A673 (cell line): ENCODE measurements around the gene B3GALNT2. TPM values are rescaled to one million over a fixed set of nuclear protein-coding genes. Genes with fewer than 3 reads are reported as not detected.
"Not testable (repeated sequence)": the region's sequence is repeated elsewhere in the genome, so short reads cannot be mapped to it uniquely, and the experiment has no call there.

Experiments
- BruUV-seq: library from RNA; stranded (reverse); fragments of 400-500 nt; replicated peaks from 2 replicates; lab custom pipeline; 2021; lab: Mats Ljungman, UMichigan
- CTCF ChIA-PET: fragments of 300-600 bp; sonication (Branson Sonifier 250); formaldehyde crosslinking; loops from one replicate; lab custom pipeline; 2022; ENCODE audit warnings: antibody characterized with exemption; lab: Charles Lee
- POLR2A ChIA-PET: fragments of 300-600 bp; sonication (Branson Sonifier 250); formaldehyde crosslinking; loops from one replicate; lab custom pipeline; 2022; ENCODE audit warnings: antibody characterized with exemption; ENCODE audit not compliant: low non-redundant PET; lab: Charles Lee
- DNase-seq: peaks from one replicate; pipeline ENCODE4 v3.0.0-alpha.2; 2015; ENCODE audit warnings: low spot score
- H3K27ac ChIP-seq: fragments of 200-600 bp; sonication (generic); 2 replicates; pipeline ENCODE4 v1.5.1; 2016; ENCODE audit warnings: mixed run types, low read depth, mild to moderate bottlenecking, mixed read lengths, antibody characterized with exemption, low read length; ENCODE audit not compliant: poor library complexity, severe bottlenecking
- H3K27me3 ChIP-seq: fragments of 200-600 bp; sonication (generic); replicated peaks from 2 replicates; pipeline ENCODE4 v1.6.1; 2017; ENCODE audit warnings: mixed run types, low read depth, mild to moderate bottlenecking, mixed read lengths, antibody characterized with exemption, low read length; ENCODE audit not compliant: insufficient read depth, poor library complexity
- H3K36me3 ChIP-seq: fragments of 200-600 bp; sonication (generic); 2 replicates; pipeline ENCODE4 v1.6.1; 2016; ENCODE audit warnings: mixed run types, mild to moderate bottlenecking, mixed read lengths, antibody characterized with exemption, low read length; ENCODE audit not compliant: insufficient read depth, poor library complexity, severe bottlenecking
- H3K4me1 ChIP-seq: fragments of 200-600 bp; sonication (generic); 2 replicates; pipeline ENCODE4 v1.6.1; 2017; ENCODE audit warnings: mixed run types, mild to moderate bottlenecking, mixed read lengths, antibody characterized with exemption, low read length; ENCODE audit not compliant: insufficient read depth, poor library complexity, severe bottlenecking
- H3K4me3 ChIP-seq: fragments of 200-600 bp; sonication (generic); 2 replicates; pipeline ENCODE4 v1.5.1; 2016; ENCODE audit warnings: low read depth, mixed run types, mild to moderate bottlenecking, mixed read lengths, low read length; ENCODE audit not compliant: poor library complexity, severe bottlenecking
- H3K9me3 ChIP-seq: fragments of 200-600 bp; sonication (generic); 2 replicates; pipeline ENCODE4 v1.6.1; 2016; ENCODE audit warnings: mixed run types, low read depth, mild to moderate bottlenecking, mixed read lengths, antibody characterized with exemption, low read length; ENCODE audit not compliant: poor library complexity, severe bottlenecking
- CTCF ChIP-seq: fragments of 300-800, 200-600 bp; sonication (generic); conservative IDR thresholded peaks from 2 replicates; pipeline ENCODE4 v1.5.1; 2017; ENCODE audit warnings: low read depth, mild to moderate bottlenecking, antibody characterized with exemption, low read length, moderate library complexity, mixed read lengths
- EZH2 ChIP-seq: fragments of 200-600 bp; sonication (generic); IDR thresholded peaks from 2 replicates; pipeline ENCODE4 v1.6.1; 2017; ENCODE audit warnings: borderline replicate concordance, low read depth, mild to moderate bottlenecking, mixed read lengths, antibody characterized with exemption, low read length; ENCODE audit not compliant: poor library complexity, severe bottlenecking
- intact Hi-C: fragments of 100-400 bp; cut with micrococcal nuclease; formaldehyde crosslinking; loops from one replicate; pipeline ENCODE4 v1.10.0; 2022; ENCODE audit not compliant: unreplicated experiment
- total RNA-seq: library from RNA; stranded (reverse); gene quantifications from 2 replicates; pipeline ENCODE4 v1.2.3, GENCODE V29; 2021

B3GALNT2 gene
- total RNA-seq, 1 experiment from 2014 or later = 18.6 TPM

- no peaks in the 10 kb centered on the region for H3K4me1 ChIP-seq
- H3K36me3 ChIP-seq = no peaks in the 10 kb centered on the region
- TF ChIP-seq EZH2 (no peak), CTCF (no peak)
- CTCF ChIA-PET = no interaction called here
- no peak overlapping the region for H3K27ac ChIP-seq
- intact Hi-C loops = no loop called here
- no peaks in the 10 kb centered on the region for H3K27me3 ChIP-seq
- no peak overlapping the region for H3K4me3 ChIP-seq
- no peak for DNase-seq
- H3K9me3 ChIP-seq = no peaks in the 10 kb centered on the region
- BruUV-seq = no TSS peak
- POLR2A ChIA-PET = no interaction called here
These were observed 33.4 kb downstream of the B3GALNT2 start for GRCh38 chr1:235470741-235471439.

GRCh38 chr1:235469897-235470296 lies 34.4 kb downstream of the B3GALNT2 start:
- H3K9me3 ChIP-seq, DNase-seq, BruUV-seq, H3K27me3 ChIP-seq, intact Hi-C loops, POLR2A ChIA-PET, H3K4me3 ChIP-seq, CTCF ChIA-PET, H3K27ac ChIP-seq, H3K36me3 ChIP-seq, H3K4me1 ChIP-seq: not testable (repeated sequence)

- CTCF ChIA-PET = no interaction called here
These were observed 35.3 kb downstream of the B3GALNT2 start for GRCh38 chr1:235468970-235469369.

More at GRCh38 chr1:235468970-235469369, 35.3 kb downstream of the B3GALNT2 start:
- H3K9me3 ChIP-seq = no peaks in the 10 kb centered on the region
- TF ChIP-seq CTCF (no peak), EZH2 (no peak)
- intact Hi-C loops = no loop called here
- POLR2A ChIA-PET = no interaction called here
- peak; percentile 4 for DNase-seq
- no peak overlapping the region for H3K27ac ChIP-seq
- H3K27me3 ChIP-seq = no peaks in the 10 kb centered on the region
- no peaks in the 10 kb centered on the region for H3K4me1 ChIP-seq
- no peak overlapping the region for H3K4me3 ChIP-seq
- BruUV-seq = no TSS peak
- H3K36me3 ChIP-seq = peaks cover 4% of the 10 kb centered on the region
